Ectodermal cell (in vitro differentiated cells): Measurements from ENCODE around the gene FNDC10. TPM values are rescaled to one million over a fixed set of nuclear protein-coding genes. Genes with fewer than 3 reads are reported as not detected.
"Not testable (repeated sequence)": the region's sequence is repeated elsewhere in the genome, so short reads cannot be mapped to it uniquely, and the experiment has no call there.

Experiments
- H3K27ac ChIP-seq: 2 replicates; pipeline ENCODE4 v1.7.0; 2013; ENCODE audit warnings: mild to moderate bottlenecking, low read depth, low read length; ENCODE audit not compliant: insufficient read depth, poor library complexity, severe bottlenecking
- H3K27me3 ChIP-seq: 2 replicates; pipeline ENCODE4 v1.7.0; 2013; ENCODE audit warnings: mild to moderate bottlenecking, low read length; ENCODE audit not compliant: insufficient read depth, control insufficient read depth, poor library complexity, severe bottlenecking
- H3K36me3 ChIP-seq: one replicate; pipeline ENCODE4 v1.7.0; 2013; ENCODE audit warnings: low read length; ENCODE audit not compliant: control insufficient read depth, insufficient read depth
- H3K4me1 ChIP-seq: one replicate; pipeline ENCODE4 v1.7.0; 2013; ENCODE audit warnings: low read length; ENCODE audit not compliant: control insufficient read depth, insufficient read depth
- H3K4me3 ChIP-seq: 2 replicates; pipeline ENCODE4 v1.7.0; 2013; ENCODE audit warnings: low read depth, low read length, control low read depth; ENCODE audit not compliant: insufficient read depth
- H3K9me3 ChIP-seq: 2 replicates; pipeline ENCODE4 v1.7.0; 2013; ENCODE audit warnings: mild to moderate bottlenecking, low read length, moderate library complexity; ENCODE audit not compliant: control insufficient read depth
- WGBS, 2 experiments: methylation state at CpG; one replicate each; pipeline ENCODE4 v1.1.7; 2013; ENCODE audit warnings: missing lambda C conversion rate in 2 of 2; 5-methylcytosine and 5-hydroxymethylcytosine counted together
- polyA plus RNA-seq, 4 experiments: library from polyadenylated mRNA; stranded (reverse); fragments of 50-300 nt; gene quantifications; one replicate each; pipeline ENCODE4 v1.2.3, GENCODE V29; 2013

FNDC10 gene
- 9.6 TPM for polyA plus RNA-seq (2013, experiment 1 of 4)
- 8.0 TPM for polyA plus RNA-seq (2013, experiment 2 of 4)
- 7.6 TPM for polyA plus RNA-seq (2013, experiment 3 of 4)
- polyA plus RNA-seq (2013, experiment 4 of 4), result 7.1 TPM

DNA sequence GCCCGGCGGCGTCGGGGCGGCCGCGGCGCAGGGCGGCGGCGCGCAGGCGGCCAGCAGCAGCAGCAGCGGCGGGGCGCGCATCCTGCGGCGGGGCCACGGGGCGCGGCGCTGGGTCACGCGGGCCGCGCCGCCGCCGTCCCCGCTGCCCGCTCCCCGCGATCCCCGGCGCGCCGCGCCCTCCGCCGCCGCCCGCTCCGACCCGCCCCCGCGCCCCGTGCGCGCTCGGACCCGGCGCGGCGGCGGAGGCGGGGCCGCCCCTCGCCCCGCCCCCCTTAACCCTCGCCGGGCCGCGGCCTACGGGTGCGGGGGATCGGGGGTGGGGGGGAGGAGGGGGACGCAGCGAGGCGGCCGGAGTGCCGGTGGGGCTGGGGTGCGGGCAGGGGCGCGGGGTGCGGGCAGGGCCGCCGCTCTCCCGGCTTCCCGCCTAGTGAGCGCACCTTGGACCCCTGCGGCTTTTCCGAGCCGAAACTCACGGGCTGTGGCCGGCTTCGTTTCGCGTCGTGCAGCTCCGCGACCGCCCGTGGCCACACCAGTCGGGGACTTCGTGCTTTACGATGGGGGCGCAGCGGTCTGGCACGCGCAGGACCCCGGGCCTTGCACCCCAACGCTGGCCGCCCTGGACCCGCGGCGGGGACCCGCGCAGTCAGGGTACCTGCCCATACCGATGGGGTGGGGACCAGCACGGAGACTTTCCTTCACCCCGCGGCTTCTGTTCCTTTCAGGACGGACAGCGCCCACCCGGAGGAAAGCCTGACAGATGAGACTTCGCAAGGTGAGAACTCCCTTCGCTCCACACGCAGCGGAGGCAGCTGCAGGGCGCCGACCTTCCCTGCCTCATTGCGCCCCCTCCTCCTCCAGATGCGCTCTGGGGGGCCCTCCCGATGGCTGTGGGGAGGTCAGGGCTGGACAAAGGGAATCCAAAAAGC, at the start of gene FNDC10:
Gene FNDC10, minus strand, starts transcription at position 201 of the 926 bp plus-strand sequence. Its CDS starts 120 bp downstream, at position 81.
- Histone ChIP-seq H3K27ac (no peak within 1 kb of the TSS), H3K27me3 (peaks cover 83% of the 10 kb centered on the region), H3K36me3 (no peaks in the 10 kb centered on the region), H3K9me3 (no peaks in the 10 kb centered on the region), H3K4me1 (peaks cover 6% of the 10 kb centered on the region), H3K4me3 (peak within 1 kb of the TSS; percentile 47)
- WGBS, 2 experiments, result 2% methylated on average over 123 to 125 of the region's 125 CpGs

DNA sequence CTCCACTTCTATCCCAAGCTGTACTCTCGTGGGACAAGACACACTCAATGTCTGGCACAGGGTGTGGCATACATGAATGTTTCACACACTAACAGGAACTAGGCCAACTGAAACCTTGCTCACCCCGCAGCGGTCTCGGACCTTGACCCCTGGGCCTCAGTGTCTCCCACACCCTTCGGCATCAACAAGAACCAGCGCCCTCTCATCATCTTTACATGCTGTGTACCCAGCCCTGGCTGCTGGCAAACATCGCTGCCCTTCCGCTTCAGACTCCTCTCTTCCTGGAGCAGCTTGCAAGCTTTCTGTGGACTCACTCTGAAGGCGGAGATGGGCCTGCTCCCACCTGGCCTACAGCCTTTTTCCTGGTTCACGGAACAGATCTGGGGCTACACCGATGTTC, 48.3 kb upstream of the FNDC10 start:
- not testable (repeated sequence) for H3K9me3 ChIP-seq, H3K27ac ChIP-seq, H3K4me3 ChIP-seq, H3K27me3 ChIP-seq, H3K4me1 ChIP-seq
- 92 to 94% methylated on average over 11 of the region's 11 CpGs for WGBS, 2 experiments
- H3K36me3 ChIP-seq, result peaks cover 33% of the 10 kb centered on the region

DNA sequence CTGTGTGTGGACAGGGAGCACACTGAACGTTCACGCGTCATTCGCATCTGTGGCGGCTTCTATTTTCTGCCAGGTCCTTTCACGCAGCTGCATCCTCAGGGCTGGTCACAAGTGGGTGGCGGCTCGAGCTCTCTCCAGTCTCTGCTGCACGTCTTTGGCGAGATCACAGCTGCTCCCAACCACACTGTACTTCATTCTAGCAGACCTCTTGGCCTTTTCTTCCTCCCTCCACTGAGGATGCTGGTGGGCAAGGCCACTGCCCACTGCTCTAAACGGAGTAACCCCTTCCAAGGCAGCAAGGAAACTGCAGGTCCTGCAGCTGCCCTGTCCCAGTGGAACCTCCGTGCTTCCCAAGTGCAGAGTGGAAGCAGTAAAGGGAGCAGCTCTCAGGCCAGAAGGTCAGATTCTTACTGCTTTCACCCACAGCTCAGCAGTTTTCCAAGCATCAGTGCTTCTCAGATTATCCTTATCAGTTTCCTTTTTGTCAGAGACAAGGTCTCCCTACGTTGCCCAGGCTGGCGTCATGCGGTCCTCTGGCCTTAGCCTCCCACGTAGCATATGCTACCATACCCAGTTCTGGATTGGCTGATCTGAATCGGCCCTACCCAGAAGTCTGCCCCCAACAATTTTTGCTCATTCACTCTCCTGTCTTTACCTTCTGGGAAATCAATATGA, 47.8 kb upstream of the FNDC10 start:
- H3K36me3 ChIP-seq, result peaks cover 33% of the 10 kb centered on the region
- 93 to 96% methylated on average over 17 of the region's 17 CpGs for WGBS, 2 experiments
- H3K9me3 ChIP-seq, H3K4me3 ChIP-seq, H3K4me1 ChIP-seq, H3K27ac ChIP-seq, H3K27me3 ChIP-seq: not testable (repeated sequence)

DNA sequence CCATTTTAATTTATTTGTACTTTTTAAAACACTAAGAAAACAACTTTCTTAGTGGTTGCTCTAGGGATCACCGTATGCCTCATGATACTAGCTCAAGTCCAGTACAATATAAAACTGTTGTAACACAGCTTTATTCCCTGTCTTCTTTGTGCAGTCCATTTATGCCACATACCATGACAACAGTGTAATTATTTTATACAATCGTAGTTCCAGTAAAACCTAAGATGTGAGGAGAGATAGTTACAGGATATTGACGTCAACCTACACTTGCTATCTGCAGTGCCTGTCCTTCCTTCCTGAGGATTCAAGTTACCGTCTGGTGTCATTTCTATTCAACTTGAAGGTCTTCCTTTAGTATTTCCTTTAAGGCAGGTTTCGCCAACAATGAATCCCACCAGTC, 46.4 kb upstream of the FNDC10 start:
- 68 to 88% methylated on average over 2 to 4 of the region's 5 CpGs for WGBS, 2 experiments
- H3K36me3 ChIP-seq, result peaks cover 20% of the 10 kb centered on the region
- H3K4me1 ChIP-seq, H3K27ac ChIP-seq, H3K4me3 ChIP-seq, H3K9me3 ChIP-seq, H3K27me3 ChIP-seq: not testable (repeated sequence)

DNA sequence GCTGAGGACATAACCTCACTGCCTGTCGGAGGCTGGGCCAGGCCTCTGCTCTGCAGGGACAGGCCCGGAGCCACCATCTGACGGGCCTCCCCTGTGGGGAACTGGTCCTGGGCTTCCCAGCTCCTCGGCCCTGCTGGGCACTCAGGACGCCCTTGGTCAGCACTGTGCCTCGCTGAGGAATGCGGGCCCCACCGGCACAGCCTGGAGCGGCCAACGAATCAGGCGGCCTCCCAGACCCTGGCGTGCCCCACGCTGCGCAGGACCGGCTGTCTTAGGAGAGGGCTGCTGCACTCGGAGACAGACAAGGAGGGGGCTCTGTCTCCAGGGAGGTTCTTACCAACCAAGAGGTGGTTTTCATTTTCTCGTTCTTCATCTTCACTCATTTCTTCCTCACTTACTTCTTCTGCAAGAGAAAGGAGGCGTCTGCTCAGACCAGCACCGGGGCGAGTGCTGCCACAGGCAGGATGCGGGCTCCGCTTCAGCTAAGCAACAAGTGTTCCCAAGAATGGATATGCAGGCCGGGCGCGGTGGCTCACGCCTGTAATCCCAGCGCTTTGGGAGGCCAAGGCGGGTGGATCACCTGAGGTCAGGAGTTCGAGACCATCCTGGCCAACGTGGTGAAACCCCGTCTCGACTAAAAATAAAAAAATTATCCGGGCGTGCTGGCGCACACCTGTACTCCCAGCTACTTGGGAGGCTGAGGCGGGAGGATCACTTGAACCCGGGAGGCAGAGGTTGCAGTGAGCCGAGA, 41.0 kb upstream of the FNDC10 start:
- not testable (repeated sequence) for H3K4me1 ChIP-seq, H3K36me3 ChIP-seq, H3K4me3 ChIP-seq, H3K9me3 ChIP-seq, H3K27me3 ChIP-seq, H3K27ac ChIP-seq
- 92 to 95% methylated on average over 19 to 30 of the region's 38 CpGs for WGBS, 2 experiments

DNA sequence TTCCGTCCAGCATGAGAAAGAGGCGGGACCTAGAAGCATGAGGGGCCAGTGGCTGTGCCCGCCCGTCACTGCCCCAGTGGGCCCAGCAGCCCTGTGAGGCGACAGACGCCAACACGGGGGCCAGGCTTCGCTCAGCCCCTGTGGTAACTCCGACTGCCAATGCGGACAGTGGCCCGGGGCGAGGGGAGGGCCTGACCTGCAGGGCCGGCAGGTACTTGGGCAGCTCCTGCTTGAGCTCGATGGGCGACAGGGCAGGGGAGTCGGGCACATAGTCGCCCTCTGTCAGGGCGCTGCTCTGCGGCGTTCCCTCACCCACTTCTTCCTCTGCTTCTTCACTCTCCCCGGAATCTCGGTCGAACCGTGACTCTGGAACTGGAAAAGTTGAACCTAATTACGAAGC, 40.1 kb upstream of the FNDC10 start:
- 82 to 94% methylated on average over 5 to 12 of the region's 25 CpGs for WGBS, 2 experiments
- not testable (repeated sequence) for H3K4me3 ChIP-seq, H3K9me3 ChIP-seq, H3K27ac ChIP-seq, H3K27me3 ChIP-seq, H3K36me3 ChIP-seq, H3K4me1 ChIP-seq

DNA sequence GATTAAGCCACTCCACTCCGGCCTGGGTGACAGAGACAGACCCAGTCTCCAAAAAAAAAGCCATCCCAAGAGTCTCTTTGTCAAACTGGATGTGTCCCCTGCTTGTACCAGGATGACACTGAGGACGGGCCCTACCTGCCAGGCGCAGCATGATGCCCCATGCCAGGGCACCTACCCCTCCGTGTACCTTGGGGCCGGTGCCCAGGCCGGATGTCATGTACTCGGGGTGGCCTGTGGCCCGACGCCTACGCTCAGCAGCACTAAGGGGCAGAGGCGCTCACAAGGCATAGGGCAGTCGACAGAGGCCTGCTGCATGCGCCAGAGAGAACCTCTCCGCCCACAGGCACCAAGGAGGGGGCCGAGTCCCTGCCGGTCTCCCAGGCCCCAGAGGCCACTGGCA, 39.4 kb upstream of the FNDC10 start:
- not testable (repeated sequence) for H3K27me3 ChIP-seq, H3K9me3 ChIP-seq, H3K27ac ChIP-seq, H3K36me3 ChIP-seq, H3K4me1 ChIP-seq, H3K4me3 ChIP-seq
- 95 to 97% methylated on average over 16 of the region's 16 CpGs for WGBS, 2 experiments

DNA sequence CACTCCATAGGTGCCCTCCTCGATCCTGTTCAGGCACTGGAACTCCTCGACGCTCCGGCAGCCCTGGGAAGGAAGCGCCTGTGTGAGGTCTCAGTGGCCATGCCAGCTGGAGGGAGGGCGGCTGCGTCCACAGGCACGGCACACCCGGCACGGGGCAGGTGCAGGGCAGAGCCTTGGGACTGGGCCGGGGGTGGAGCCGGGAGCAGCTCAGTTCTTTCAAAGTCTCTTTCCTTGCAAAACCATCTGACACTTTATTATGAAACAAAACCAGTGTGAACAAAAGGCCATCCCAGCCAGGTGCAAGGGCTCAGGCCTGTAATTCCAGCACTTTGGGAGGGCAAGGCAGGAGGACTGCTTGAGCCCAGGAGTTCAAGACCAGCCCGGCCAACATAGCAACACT, 38.6 kb upstream of the FNDC10 start:
- not testable (repeated sequence) for H3K36me3 ChIP-seq, H3K4me3 ChIP-seq, H3K27me3 ChIP-seq, H3K4me1 ChIP-seq, H3K27ac ChIP-seq, H3K9me3 ChIP-seq
- 90 to 91% methylated on average over 8 to 9 of the region's 13 CpGs for WGBS, 2 experiments

DNA sequence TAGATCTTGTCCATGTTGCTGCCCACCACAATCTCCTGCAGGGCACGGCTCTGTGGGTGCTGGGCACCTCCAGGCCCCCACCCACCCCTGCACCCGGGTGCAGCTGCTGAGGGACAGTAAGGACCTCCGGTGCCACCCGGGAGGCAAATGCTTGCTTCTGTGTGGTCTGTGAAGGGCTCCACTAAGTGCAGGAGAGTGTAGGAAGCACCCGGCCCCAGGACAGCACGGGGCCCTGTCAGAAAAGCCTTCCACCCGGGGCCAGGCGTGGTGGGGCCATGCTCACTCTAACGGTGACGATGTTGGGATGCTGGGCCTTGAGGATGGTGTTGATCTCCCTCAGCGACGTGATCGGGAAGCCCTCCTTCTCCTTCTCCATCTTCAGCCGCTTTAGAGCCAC, 37.5 kb upstream of the FNDC10 start:
- not testable (repeated sequence) for H3K27ac ChIP-seq, H3K27me3 ChIP-seq, H3K4me3 ChIP-seq, H3K9me3 ChIP-seq, H3K36me3 ChIP-seq, H3K4me1 ChIP-seq
- 95 to 96% methylated on average over 13 of the region's 14 CpGs for WGBS, 2 experiments
